ENCODE data around the gene TBX3.

TBX3 gene

GRCh38 chr12:114658002-114658441, 26.0 kb downstream of the TBX3 start:
- H3K4me3 ChIP-seq (ENCODE audit: low read length): no peak overlapping the region
- no peak for TF ChIP-seq ZNF274 (IDR thresholded peaks at IDR 0.05; ENCODE audit: low read depth, low read length)

DNA sequence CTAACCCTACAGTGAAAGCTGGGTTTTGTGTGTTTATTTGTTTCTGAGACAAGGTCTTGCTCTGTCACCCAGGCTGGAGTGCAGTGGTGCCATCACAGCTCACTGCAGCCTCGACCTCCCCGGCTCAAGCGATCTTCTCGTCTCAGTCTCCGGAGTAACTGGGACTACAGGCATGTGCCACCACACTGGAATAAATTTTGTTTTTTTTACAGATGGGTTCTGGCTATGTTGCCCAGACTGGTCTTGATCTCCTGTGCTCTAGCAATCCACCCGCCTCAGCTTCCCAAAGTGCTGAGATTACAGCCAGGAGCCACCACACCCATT, 26.4 kb downstream of the TBX3 start:
- TF ChIP-seq ZNF274 (IDR thresholded peaks at IDR 0.05; ENCODE audit: low read depth, low read length): no peak
- no peak overlapping the region for H3K4me3 ChIP-seq (ENCODE audit: low read length)

GRCh38 chr12:114656906-114657596, 26.9 kb downstream of the TBX3 start:
- no peak for TF ChIP-seq ZNF274 (IDR thresholded peaks at IDR 0.05; ENCODE audit: low read depth, low read length)
- H3K4me3 ChIP-seq (ENCODE audit: low read length): no peak overlapping the region

- H3K4me3 ChIP-seq (ENCODE audit: low read length): no peak overlapping the region
These were observed 27.8 kb downstream of the TBX3 start for GRCh38 chr12:114655934-114656749.

GRCh38 chr12:114649585-114649984, 34.4 kb downstream of the TBX3 start:
- H3K4me3 ChIP-seq (ENCODE audit: low read length): no peak overlapping the region
- no peak for TF ChIP-seq ZNF274 (IDR thresholded peaks at IDR 0.05; ENCODE audit: low read depth, low read length)

More at GRCh38 chr12:114655934-114656749, 27.8 kb downstream of the TBX3 start:
- no peak for TF ChIP-seq ZNF274 (IDR thresholded peaks at IDR 0.05; ENCODE audit: low read depth, low read length)

DNA sequence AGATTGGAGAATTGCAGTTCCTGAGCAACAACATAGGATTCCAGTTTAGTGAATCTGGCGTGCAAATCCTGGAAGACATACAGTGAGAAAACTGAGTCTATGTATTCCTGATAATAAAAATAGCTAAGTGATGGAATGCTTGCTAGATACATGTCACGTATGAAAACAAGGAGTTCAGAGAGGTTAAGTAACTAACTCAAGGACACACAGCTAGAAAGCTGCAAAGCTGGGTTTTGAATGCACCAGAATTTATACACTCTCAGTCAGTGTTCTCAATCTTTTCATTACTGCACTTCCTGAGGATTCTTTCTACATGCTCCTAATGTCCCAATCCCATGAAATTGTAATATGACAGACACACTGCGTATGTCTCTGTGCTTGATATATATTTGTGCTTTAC, 35.3 kb downstream of the TBX3 start:
- TF ChIP-seq ZNF274 (IDR thresholded peaks at IDR 0.05; ENCODE audit: low read depth, low read length): no peak
- no peak overlapping the region for H3K4me3 ChIP-seq (ENCODE audit: low read length)

DNA sequence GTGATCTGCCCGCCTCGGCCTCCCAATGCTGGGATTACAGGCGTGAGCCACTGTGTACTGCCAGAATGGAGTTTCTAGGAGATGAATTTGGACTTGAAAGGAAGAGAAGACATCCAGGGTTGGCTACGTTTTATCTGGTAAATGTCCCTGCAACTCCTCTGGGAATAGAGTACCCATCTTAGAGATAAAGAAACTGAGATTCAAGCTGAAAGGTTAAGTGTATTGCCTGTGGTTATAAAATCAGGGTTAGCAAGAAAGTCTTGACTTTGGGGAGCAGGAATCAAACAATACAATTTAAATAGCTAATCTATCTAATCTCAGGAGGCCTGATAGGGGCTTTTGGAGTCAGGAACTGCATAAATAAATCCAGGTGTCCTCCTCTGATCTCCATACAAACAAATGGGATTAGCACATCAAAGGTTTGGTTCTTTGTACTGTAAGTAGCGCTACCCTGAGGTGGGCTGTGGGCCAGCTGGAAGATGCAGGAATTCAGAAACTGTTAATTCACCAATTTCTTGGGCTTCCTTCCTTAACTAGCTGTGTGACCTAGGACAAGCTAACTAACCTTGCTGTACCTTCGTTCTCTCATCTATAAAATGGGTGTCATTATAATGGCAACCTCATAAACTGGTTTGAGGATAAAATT, 45.1 kb downstream of the TBX3 start:
- TF ChIP-seq ZNF274 (IDR thresholded peaks at IDR 0.05; ENCODE audit: low read depth, low read length): no peak
- no peak overlapping the region for H3K4me3 ChIP-seq (ENCODE audit: low read length)

DNA sequence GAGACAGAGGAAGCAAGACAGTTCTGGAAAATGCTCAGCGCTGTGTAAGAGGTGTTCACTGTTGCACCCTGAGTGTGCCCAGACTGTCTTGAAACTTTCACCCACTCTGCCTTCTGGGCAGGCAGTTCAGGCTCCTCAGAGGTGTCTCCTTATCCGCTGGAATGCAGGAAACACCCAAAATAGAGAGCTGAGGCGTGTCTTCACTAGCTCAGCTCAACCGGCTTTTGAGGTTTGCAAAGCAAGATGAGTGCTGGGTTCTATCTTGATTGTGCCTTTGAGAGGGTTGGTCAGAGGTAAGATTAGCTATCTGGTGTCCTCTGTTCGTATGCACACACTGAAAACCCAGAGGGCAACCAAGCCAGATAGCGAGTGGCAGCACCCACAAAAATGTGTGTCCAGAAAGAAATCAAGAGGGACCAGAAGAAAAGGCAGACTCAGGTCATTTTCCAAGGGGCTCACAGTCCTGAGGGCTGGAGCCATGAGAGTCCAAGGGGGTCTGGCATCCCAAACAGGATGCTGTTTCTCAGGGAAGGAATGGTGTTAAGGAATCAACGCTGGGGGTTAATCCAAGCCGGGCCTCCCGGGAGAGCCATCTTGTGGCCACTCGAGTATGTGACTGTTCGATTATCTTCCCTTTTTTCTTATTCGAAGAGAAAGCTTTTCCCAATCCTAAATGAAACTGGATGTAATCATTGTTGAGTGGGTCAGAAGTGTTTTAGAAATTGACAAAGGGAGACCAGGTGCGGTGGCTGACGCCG, 47.1 kb downstream of the TBX3 start:
- TF ChIP-seq ZNF274 (IDR thresholded peaks at IDR 0.05; ENCODE audit: low read depth, low read length): no peak
- no peak overlapping the region for H3K4me3 ChIP-seq (ENCODE audit: low read length)

- TF ChIP-seq ZNF274 (IDR thresholded peaks at IDR 0.05; ENCODE audit: low read depth, low read length): no peak
- H3K4me3 ChIP-seq (ENCODE audit: low read length): no peak overlapping the region
These were observed 52.7 kb downstream of the TBX3 start for GRCh38 chr12:114631242-114631641.

DNA sequence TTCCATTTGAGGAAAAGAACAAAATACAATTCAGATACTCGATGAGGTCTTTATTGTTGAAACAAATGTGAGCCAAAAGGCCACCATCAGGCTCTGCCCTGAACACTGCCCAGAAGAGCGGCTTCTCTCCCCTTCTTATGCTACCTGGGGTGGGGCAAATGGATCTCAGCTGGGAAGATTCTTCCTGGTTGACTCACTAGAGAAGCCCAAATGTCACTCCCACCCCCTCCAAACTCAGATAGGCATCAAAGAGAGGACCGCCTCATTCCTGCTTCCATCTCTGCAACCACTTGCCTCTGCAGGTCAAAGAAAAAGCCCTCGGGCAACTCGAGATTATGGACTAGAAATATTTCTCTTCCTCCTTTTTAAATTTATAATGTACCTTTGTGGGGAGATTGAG, 55.8 kb downstream of the TBX3 start:
- no peak for TF ChIP-seq ZNF274 (IDR thresholded peaks at IDR 0.05; ENCODE audit: low read depth, low read length)
- H3K4me3 ChIP-seq (ENCODE audit: low read length): no peak overlapping the region

- no peak overlapping the region for H3K4me3 ChIP-seq (ENCODE audit: low read length)
- no peak for TF ChIP-seq ZNF274 (IDR thresholded peaks at IDR 0.05; ENCODE audit: low read depth, low read length)
These were observed 56.6 kb downstream of the TBX3 start for GRCh38 chr12:114627393-114627792.

DNA sequence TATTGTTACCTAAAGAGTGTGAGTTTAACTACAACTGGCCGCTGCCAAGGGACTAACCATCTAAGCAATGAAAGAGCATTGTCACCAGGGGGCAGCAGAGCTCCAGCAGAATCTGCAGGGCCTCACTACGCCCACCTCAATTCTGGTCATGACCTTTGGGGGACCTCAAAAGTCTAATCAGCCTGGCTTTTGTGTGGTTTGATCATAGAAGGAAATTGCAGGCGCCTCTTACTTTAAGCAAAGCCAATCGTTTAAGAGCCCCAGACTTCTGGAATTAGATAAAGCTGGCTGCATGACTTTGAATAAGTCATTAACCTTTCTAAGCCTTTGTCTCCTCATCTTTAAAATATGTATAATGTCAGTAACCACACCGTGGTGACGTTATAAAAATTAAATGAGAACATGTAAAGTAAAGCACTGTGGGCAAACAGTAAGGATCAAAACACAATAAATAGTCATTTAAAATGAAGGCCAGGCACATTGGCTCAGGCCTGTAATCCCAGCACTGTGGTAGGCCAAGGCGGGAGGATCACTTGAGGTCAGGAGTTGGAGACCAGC, 58.6 kb downstream of the TBX3 start:
- no peak for TF ChIP-seq ZNF274 (IDR thresholded peaks at IDR 0.05; ENCODE audit: low read depth, low read length)
- H3K4me3 ChIP-seq (ENCODE audit: low read length): no peak overlapping the region

DNA sequence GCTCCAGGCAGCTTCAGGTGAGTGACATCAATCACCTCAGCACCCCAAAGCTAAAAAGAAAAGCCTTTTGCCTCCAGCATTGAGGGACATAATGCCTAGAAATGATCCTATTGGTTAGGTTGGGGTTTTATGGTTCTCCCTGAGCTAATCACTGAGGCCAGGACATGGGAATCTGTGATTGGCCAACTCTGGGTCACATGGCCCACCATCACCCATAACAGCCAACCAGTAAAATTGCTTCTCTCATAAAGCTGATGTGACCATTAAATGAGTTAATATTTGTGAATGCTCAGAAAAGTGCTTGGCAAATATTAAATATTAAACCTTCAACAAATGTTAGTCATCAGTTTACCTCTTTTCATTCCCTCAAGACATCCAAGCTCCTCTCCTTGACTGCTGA, 60.2 kb downstream of the TBX3 start:
- H3K4me3 ChIP-seq (ENCODE audit: low read length): no peak overlapping the region
- no peak for TF ChIP-seq ZNF274 (IDR thresholded peaks at IDR 0.05; ENCODE audit: low read depth, low read length)
